Stimulated activated naive B cell treated with anti-CD40 and anti-IgM and Interleukin-4, amounts not matched to agents 10 μg/mL and 1 μg/mL and 100 μg/mL, for 72 hours (primary cell): ENCODE measurements around the gene MARCOL.
"Not testable (repeated sequence)": the region's sequence is repeated elsewhere in the genome, so short reads cannot be mapped to it uniquely, and the experiment has no call there.

Experiments used
- ATAC-seq, 2 donors: fragments of 150-1000 bp; cut with Tn5 transposase; replicated peaks; 2 replicates each; pipeline ENCODE4 v1.10.0; 2021; ENCODE audit warnings: moderate library complexity in 1 of 2
- DNase-seq: peaks from one replicate; pipeline ENCODE4 v3.0.0; 2021
- H3K27ac Mint-ChIP-seq: one replicate; pipeline ENCODE4 v1.8.0; 2022; ENCODE audit warnings: mild to moderate bottlenecking, mixed read lengths
- H3K27me3 Mint-ChIP-seq, 2 donors: one replicate each; pipeline ENCODE4 v1.8.0; 2022; ENCODE audit warnings: mixed read lengths in 2 of 2
- H3K36me3 Mint-ChIP-seq, 2 donors: one replicate each; pipeline ENCODE4 v1.8.0; 2022; ENCODE audit warnings: mixed read lengths in 2 of 2, mild to moderate bottlenecking in 1 of 2
- H3K4me1 Mint-ChIP-seq, 2 donors: one replicate each; pipeline ENCODE4 v1.8.0; 2022; ENCODE audit warnings: mixed read lengths in 2 of 2, mild to moderate bottlenecking in 1 of 2
- H3K4me3 Mint-ChIP-seq, 2 donors: one replicate each; pipeline ENCODE4 v1.8.0; 2022; ENCODE audit warnings: mild to moderate bottlenecking in 2 of 2, mixed read lengths in 2 of 2, moderate library complexity in 1 of 2
- H3K9me3 Mint-ChIP-seq, 2 donors: one replicate each; pipeline ENCODE4 v1.8.0; 2022; ENCODE audit warnings: mixed read lengths in 2 of 2, mild to moderate bottlenecking in 1 of 2

The MARCOL gene

GRCh38 chr5:148229840-148230239 is 8.5 kb upstream of the MARCOL start:
- Mint-ChIP-seq H3K27me3 (peaks cover 6 to 10% of the 10 kb centered on the region in 2 donors), H3K27ac (no peak overlapping the region), H3K9me3 (no peaks in the 10 kb centered on the region), H3K36me3 (no peaks in the 10 kb centered on the region), H3K4me1 (no peaks in the 10 kb centered on the region), H3K4me3 (no peak overlapping the region)
- ATAC-seq (no peak), DNase-seq (no peak)

GRCh38 chr5:148230240-148230639 is 8.1 kb upstream of the MARCOL start:
- no peak for DNase-seq
- Mint-ChIP-seq H3K27me3 (peaks cover 6 to 10% of the 10 kb centered on the region in 2 donors), H3K9me3 (no peaks in the 10 kb centered on the region), H3K27ac (peak overlapping the region; percentile 14), H3K4me1 (no peaks in the 10 kb centered on the region), H3K36me3 (no peaks in the 10 kb centered on the region), H3K4me3 (no peak overlapping the region)
- no peak for ATAC-seq

- no peaks in the 10 kb centered on the region for H3K4me1 Mint-ChIP-seq
- H3K27me3 Mint-ChIP-seq, result no peaks in the 10 kb centered on the region
- H3K27ac Mint-ChIP-seq, result no peak overlapping the region
- DNase-seq (no peak), ATAC-seq (no peak)
- no peak overlapping the region for H3K4me3 Mint-ChIP-seq
- no peaks in the 10 kb centered on the region for H3K36me3 Mint-ChIP-seq
- peaks cover 0 to 1% of the 10 kb centered on the region in 2 donors for H3K9me3 Mint-ChIP-seq
These were observed 424 bp upstream of the MARCOL start for GRCh38 chr5:148237785-148238417.

GRCh38 chr5:148248894-148249293 is 10.6 kb downstream of the MARCOL start:
- Mint-ChIP-seq H3K4me3 (no peak overlapping the region), H3K9me3 (peaks cover 0 to 7% of the 10 kb centered on the region in 2 donors), H3K36me3 (no peaks in the 10 kb centered on the region), H3K27me3 (no peaks in the 10 kb centered on the region), H3K27ac (no peak overlapping the region), H3K4me1 (no peaks in the 10 kb centered on the region)
- no peak for ATAC-seq
- no peak for DNase-seq

GRCh38 chr5:148255456-148255855 is 17.1 kb downstream of the MARCOL start:
- no peak for DNase-seq

GRCh38 chr5:148259288-148259687 is 21.0 kb downstream of the MARCOL start:
- Mint-ChIP-seq H3K4me3 (no peak overlapping the region), H3K36me3 (peaks cover 2 to 4% of the 10 kb centered on the region in 2 donors), H3K9me3 (peaks cover 21 to 30% of the 10 kb centered on the region in 2 donors), H3K27ac (no peak overlapping the region), H3K27me3 (peaks cover 4 to 11% of the 10 kb centered on the region in 2 donors), H3K4me1 (no peaks in the 10 kb centered on the region)
- ATAC-seq (no peak), DNase-seq (no peak)

More at GRCh38 chr5:148255456-148255855, 17.1 kb downstream of the MARCOL start:
- Mint-ChIP-seq H3K27ac (no peak overlapping the region), H3K27me3 (no peaks in the 10 kb centered on the region), H3K4me3 (no peak overlapping the region), H3K36me3 (peaks cover 2 to 4% of the 10 kb centered on the region in 2 donors), H3K9me3 (peaks cover 17 to 32% of the 10 kb centered on the region in 2 donors), H3K4me1 (no peaks in the 10 kb centered on the region)
- no peak for ATAC-seq

- H3K9me3 Mint-ChIP-seq, result peaks cover 25 to 33% of the 10 kb centered on the region in 2 donors
- H3K27me3 Mint-ChIP-seq, result peaks cover 4 to 11% of the 10 kb centered on the region in 2 donors
- no peaks in the 10 kb centered on the region for H3K4me1 Mint-ChIP-seq
- no peak overlapping the region for H3K27ac Mint-ChIP-seq
- DNase-seq (no peak), ATAC-seq (no peak)
- H3K4me3 Mint-ChIP-seq, result no peak overlapping the region
- H3K36me3 Mint-ChIP-seq, result peaks cover 2 to 4% of the 10 kb centered on the region in 2 donors
These were observed 22.9 kb downstream of the MARCOL start for GRCh38 chr5:148261221-148261620.

GRCh38 chr5:148267962-148268361 is 29.6 kb downstream of the MARCOL start:
- no peaks in the 10 kb centered on the region for H3K4me1 Mint-ChIP-seq
- H3K4me3 Mint-ChIP-seq, result no peak overlapping the region
- H3K27me3 Mint-ChIP-seq, result peaks cover 4 to 7% of the 10 kb centered on the region in 2 donors
- ATAC-seq (no peak), DNase-seq (no peak)
- H3K27ac Mint-ChIP-seq, result no peak overlapping the region
- H3K36me3 Mint-ChIP-seq, result no peaks in the 10 kb centered on the region
- peaks cover 9 to 11% of the 10 kb centered on the region in 2 donors for H3K9me3 Mint-ChIP-seq

- DNase-seq, result no peak
- Mint-ChIP-seq H3K27ac (no peak within 1 kb of the TSS), H3K36me3 (no peaks in the 10 kb centered on the region), H3K4me1 (no peaks in the 10 kb centered on the region), H3K4me3 (no peak within 1 kb of the TSS), H3K27me3 (peaks cover 4% of the 10 kb centered on the region in 2 donors), H3K9me3 (peaks cover 9 to 11% of the 10 kb centered on the region in 2 donors)
- no peak for ATAC-seq
These were observed 30.2 kb downstream of the MARCOL start, which contains the start of gene SPINK13 for GRCh38 chr5:148268566-148268965. Gene SPINK13, plus strand, starts transcription at chr5:148268794. Its CDS starts 1,279 bp downstream, at chr5:148270073.

GRCh38 chr5:148275129-148275528 is 36.8 kb downstream of the MARCOL start:
- not testable (repeated sequence) for H3K4me1 Mint-ChIP-seq, H3K36me3 Mint-ChIP-seq, H3K27ac Mint-ChIP-seq, DNase-seq, ATAC-seq, H3K4me3 Mint-ChIP-seq
- H3K9me3 Mint-ChIP-seq, result peaks cover 17 to 18% of the 10 kb centered on the region in 2 donors
- H3K27me3 Mint-ChIP-seq, result peaks cover 0 to 10% of the 10 kb centered on the region in 2 donors

- ATAC-seq, H3K4me1 Mint-ChIP-seq, H3K27ac Mint-ChIP-seq, H3K36me3 Mint-ChIP-seq, H3K4me3 Mint-ChIP-seq, DNase-seq: not testable (repeated sequence)
- H3K27me3 Mint-ChIP-seq, result peaks cover 4 to 27% of the 10 kb centered on the region in 2 donors
- H3K9me3 Mint-ChIP-seq, result peaks cover 15 to 24% of the 10 kb centered on the region in 2 donors
These were observed 42.6 kb downstream of the MARCOL start for GRCh38 chr5:148280893-148281292.

- H3K9me3 Mint-ChIP-seq, result peaks cover 15 to 24% of the 10 kb centered on the region in 2 donors
- H3K4me1 Mint-ChIP-seq, DNase-seq, ATAC-seq, H3K36me3 Mint-ChIP-seq, H3K4me3 Mint-ChIP-seq, H3K27ac Mint-ChIP-seq: not testable (repeated sequence)
- peaks cover 4 to 27% of the 10 kb centered on the region in 2 donors for H3K27me3 Mint-ChIP-seq
These were observed 43.0 kb downstream of the MARCOL start for GRCh38 chr5:148281336-148281735.

GRCh38 chr5:148290271-148291195 is 52.2 kb downstream of the MARCOL start:
- no peaks in the 10 kb centered on the region for H3K9me3 Mint-ChIP-seq
- H3K27me3 Mint-ChIP-seq, result no peaks in the 10 kb centered on the region
- no peak overlapping the region for H3K4me3 Mint-ChIP-seq
- H3K36me3 Mint-ChIP-seq, result no peaks in the 10 kb centered on the region
- ATAC-seq (peak in 1 of 2 donors; percentile 38), DNase-seq (no peak)
- no peak overlapping the region for H3K27ac Mint-ChIP-seq
- no peaks in the 10 kb centered on the region for H3K4me1 Mint-ChIP-seq
